Measurements from ENCODE around the gene MNT.
A peak's percentile ranks its signal among the peaks of the same experiment; 100 is the strongest.

Gene MNT

GRCh38 chr17:2416010-2416734 is 15.3 kb upstream of the MNT start:
- peak; percentile 85 for DNase-seq (ENCODE audit: low spot score)

DNA sequence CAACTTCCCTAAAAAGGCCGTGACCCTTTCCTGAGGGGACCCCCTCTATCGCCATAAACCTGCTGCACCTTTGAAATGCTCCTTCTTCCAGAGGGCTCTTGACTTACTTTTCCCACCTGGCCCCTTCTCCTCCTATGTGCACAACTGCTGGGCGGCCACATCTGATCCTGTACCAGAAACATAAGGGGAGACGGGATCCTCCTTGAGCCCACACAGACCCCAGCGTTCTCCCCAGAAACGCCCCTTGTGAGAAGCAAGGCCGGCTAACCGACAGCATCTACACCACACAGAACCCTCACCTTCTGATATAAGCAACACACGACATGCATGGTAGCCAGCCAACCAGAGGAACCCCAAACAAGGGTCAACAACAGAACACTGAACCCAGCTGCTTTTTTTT is 14.2 kb upstream of the MNT start:
- DNase-seq (ENCODE audit: low spot score), result no peak

- DNase-seq (ENCODE audit: low spot score), result no peak
Measured at GRCh38 chr17:2414446-2415064, 13.7 kb upstream of the MNT start.

GRCh38 chr17:2412561-2413021 is 11.7 kb upstream of the MNT start:
- no peak for DNase-seq (ENCODE audit: low spot score)

GRCh38 chr17:2410951-2411350 is 10.1 kb upstream of the MNT start:
- DNase-seq (ENCODE audit: low spot score), result no peak

GRCh38 chr17:2406903-2407790 is 6.3 kb upstream of the MNT start:
- DNase-seq (ENCODE audit: low spot score), result peak; percentile 36

DNA sequence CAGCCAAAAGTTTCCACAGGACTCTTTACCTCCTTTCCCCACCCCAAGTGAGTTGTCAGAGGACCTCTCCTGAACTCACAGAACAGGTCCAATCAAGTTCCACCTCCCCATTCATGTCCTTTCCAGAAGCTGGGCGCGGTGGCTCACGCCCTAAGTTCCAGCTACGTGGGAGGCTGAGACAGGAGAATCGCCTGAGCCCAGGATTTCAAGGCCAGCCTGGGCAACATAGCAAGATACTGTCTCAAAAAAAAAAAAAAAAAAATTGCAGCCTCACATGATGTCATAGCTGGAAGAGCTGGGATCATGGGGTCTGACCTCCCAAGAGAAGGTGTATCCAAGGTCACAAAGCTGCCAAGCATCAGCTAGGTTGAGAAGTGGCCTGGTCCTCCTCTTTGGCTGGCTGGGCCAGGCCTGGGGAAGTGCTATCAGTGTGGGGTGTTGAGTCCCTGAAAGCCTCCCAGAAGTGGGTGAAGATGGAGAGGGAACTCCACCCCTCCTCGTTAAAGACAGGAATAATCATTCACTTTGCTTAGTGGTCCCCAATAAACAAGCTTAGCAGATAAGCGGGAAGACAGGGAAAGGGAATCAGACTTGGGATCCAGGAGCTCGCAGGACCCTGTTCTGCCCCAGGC is 5.5 kb upstream of the MNT start:
- DNase-seq (ENCODE audit: low spot score), result no peak

GRCh38 chr17:2405247-2405926 is 4.5 kb upstream of the MNT start:
- DNase-seq (ENCODE audit: low spot score), result no peak

GRCh38 chr17:2403044-2403443 is 2.2 kb upstream of the MNT start:
- no peak for DNase-seq (ENCODE audit: low spot score)

GRCh38 chr17:2402544-2402943 is 1.7 kb upstream of the MNT start:
- no peak for DNase-seq (ENCODE audit: low spot score)

DNA sequence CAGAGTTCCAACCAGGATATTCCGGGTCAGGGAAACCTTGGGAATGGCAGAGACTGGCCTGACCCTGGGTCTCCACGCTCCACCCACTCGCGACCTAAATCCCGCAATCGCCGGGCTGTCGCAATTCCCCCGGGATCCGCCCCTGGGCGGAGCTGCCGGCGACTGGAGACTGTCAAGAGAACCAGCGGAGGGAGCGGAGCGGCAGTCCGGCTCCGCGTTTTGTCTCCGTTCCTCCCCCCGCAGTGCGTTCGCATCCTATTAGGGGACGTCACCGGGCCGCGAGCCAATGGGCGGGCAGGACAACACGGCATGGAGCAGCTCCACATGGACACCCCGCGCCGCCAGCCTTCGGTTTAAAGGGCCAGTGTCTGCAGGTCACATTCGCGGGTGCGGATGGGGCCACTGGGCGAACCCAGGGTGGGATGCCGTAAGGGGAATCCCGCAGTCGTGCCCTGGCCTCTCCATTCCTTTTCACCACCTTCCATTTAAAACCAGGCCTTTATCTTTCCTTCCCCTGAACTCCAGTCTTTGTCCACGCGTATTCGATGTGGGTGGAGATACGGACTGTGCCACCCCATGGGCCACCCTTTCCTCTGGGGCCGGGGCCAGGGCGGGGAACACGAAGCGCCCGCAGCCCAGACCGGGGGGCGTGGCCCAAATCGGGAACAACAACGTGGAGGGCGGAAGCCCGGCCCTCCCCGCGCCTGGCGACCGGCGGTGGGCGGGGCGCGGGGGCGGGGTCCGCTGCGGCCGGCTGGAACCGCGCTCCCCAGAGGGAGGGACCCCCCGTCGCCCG is 764 bp upstream of the MNT start:
- peak; percentile 99 for DNase-seq (ENCODE audit: low spot score)

DNA sequence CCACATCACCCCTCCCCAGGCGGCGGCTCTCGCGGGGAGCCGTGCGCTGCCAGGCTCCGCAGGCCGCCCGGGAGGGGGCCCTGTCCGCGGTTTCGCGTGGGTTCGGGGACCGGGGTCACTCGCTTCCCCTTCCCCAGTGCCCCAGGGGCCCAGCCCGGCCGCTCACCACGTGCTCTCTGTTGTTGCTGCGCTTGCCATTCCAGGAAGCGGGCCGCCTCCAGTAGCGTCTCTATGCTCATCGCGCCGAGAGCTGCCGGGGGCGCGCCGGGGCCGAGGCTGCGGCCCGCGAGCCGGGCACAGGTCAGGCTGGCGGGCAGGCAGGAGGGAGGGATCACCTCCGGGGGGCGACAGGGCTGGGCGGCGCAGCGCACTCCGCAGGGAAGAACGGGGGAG is 390 bp downstream of the MNT start:
- DNase-seq (ENCODE audit: low spot score), result peak; percentile 62

GRCh38 chr17:2399572-2400473 is 1.0 kb downstream of the MNT start:
- peak; percentile 94 for DNase-seq (ENCODE audit: low spot score)

- peak; percentile 71 for DNase-seq (ENCODE audit: low spot score)
Measured at GRCh38 chr17:2398655-2399571, 1.9 kb downstream of the MNT start.

DNA sequence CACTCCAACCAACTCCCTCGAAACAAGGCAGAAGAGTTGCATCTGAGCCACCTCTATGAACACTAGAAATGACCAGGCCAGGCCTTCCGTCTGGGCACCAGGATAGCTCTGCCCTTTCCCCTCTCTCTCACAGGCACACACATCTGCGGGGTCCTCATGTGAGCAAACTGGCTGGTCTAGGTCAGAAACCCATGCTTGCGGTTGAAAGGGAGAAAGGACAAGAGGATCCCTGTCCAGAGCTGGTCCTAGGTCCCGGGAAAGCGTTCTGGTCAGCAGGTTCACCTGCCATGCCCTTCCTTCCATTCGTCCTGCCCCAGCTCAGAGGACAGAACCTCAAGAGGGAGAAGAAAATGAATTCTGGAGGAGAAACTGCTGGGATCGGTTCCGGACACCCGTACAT is 2.7 kb downstream of the MNT start:
- DNase-seq (ENCODE audit: low spot score), result no peak

DNA sequence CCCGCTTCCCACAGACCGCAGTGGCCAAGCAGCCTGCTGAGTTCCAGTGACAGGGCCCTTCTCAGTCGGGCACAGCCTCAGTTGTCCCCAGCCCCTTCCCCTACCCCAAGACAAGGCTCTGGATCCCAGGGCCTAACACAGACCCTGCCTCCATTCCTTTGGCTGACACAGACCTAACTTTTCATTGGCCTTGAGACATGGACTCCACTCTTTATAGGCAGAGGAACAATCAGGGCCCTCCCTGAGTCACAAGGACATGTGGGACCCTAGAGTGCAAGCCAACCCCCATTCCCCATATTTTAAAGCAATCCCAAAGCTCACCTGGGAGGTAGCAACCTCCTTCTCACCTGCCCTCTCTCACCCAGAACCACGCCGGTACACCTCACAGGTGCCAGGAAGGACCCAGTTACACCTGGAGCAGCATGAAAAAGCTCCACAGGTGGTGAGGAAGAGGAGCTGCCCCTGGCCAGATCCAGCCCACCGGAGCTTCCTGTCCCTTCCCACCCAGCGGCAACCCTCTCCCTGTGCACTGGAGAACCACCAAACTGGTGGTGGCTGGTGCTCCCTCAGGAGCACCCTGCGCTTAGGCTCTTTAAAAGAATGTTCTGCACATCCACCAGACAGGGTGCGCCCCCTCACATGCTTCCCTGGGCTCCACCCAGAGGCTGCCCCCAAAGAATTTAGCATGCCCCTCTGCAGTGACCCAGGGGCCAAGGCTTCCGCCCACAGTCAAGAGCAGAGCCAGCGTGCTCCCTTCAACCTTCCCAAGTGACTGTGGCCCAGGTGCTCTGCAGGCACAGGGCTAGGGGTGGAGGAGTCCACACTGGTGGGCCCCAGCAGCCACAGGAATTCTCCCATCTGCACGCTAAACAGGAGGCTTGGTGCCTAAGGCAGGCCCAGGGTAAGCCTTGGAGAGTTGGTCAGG is 3.4 kb downstream of the MNT start:
- no peak for DNase-seq (ENCODE audit: low spot score)

DNA sequence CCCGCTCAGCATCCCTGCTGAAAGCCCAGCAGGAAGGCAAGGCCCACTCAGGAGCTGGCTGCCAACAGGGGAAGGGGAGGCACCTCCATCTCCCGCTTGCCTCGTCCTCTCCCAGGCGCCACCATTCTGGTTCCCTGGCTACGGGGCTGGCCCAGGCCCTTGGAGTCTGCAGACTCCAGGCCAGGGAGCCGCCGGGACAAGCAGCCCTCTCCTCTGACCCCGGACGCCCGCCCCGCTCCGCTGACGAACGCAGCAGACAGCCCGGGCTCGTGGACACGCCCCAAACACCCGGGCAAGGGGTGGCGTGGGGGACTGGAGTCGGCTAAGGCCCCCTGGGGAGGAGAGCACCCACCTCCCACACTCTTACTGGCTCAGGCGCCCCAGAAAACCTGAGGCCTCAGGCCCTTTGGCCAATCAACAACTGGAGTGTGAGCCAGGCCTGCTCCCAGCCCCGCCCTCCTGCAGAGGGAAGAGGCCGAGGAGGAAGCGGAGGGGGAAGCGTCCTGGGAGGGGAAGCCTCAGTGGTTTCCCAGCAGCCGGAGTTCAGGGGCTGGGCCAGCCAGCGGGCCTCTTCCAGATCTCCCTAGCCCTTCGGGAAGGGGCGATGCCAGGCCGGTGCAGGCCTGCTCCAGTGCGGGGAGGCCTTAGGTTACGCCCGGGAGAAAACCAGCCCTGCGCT is 4.2 kb downstream of the MNT start:
- peak; percentile 73 for DNase-seq (ENCODE audit: low spot score)

Data from activated CD4-positive, alpha-beta T cell treated with anti-CD3 and anti-CD28 coated beads, Interleukin-2, Interleukin-4, amounts not matched to agents 100 ng/mL and 50 ng/mL, durations not matched to agents 16 hours and 8 hours (primary cell).